ENCODE data around the gene C10orf62.
A peak's percentile ranks its signal among the peaks of the same experiment; 100 is the strongest.
"Not testable (repeated sequence)": the region's sequence is repeated elsewhere in the genome, so short reads cannot be mapped to it uniquely, and the experiment has no call there.

The C10orf62 gene

GRCh38 chr10:97589479-97589878 is at the start of gene C10orf62:
Gene C10orf62, plus strand, starts transcription at chr10:97589721. Its CDS starts 177 bp downstream, at chr10:97589898.
- no peak for DNase-seq (ENCODE audit: low spot score)

GRCh38 chr10:97540669-97541500 is 48.6 kb upstream of the C10orf62 start:
- no peak for DNase-seq (ENCODE audit: low spot score)

GRCh38 chr10:97542169-97543024 is 47.1 kb upstream of the C10orf62 start:
- DNase-seq (ENCODE audit: low spot score) = peak; percentile 94

GRCh38 chr10:97543025-97543546 is 46.4 kb upstream of the C10orf62 start:
- DNase-seq (ENCODE audit: low spot score) = peak; percentile 97

- DNase-seq (ENCODE audit: low spot score) = no peak
Observed at GRCh38 chr10:97546456-97547270, 42.9 kb upstream of the C10orf62 start.

- no peak for DNase-seq (ENCODE audit: low spot score)
Observed at GRCh38 chr10:97547271-97547600, 42.3 kb upstream of the C10orf62 start.

GRCh38 chr10:97547962-97548361 is 41.6 kb upstream of the C10orf62 start:
- no peak for DNase-seq (ENCODE audit: low spot score)

- no peak for DNase-seq (ENCODE audit: low spot score)
Observed at GRCh38 chr10:97548828-97549455, 40.6 kb upstream of the C10orf62 start.

- no peak for DNase-seq (ENCODE audit: low spot score)
Observed at GRCh38 chr10:97549587-97550322, 39.8 kb upstream of the C10orf62 start.

GRCh38 chr10:97550336-97551149 is 39.0 kb upstream of the C10orf62 start:
- DNase-seq (ENCODE audit: low spot score) = no peak

- no peak for DNase-seq (ENCODE audit: low spot score)
Observed at GRCh38 chr10:97551271-97551670, 38.2 kb upstream of the C10orf62 start.

- peak; percentile 62 for DNase-seq (ENCODE audit: low spot score)
Observed at GRCh38 chr10:97553575-97554031, 35.9 kb upstream of the C10orf62 start.

- DNase-seq (ENCODE audit: low spot score) = not testable (repeated sequence)
Observed at GRCh38 chr10:97554336-97554735, 35.2 kb upstream of the C10orf62 start.

GRCh38 chr10:97555541-97555940 is 34.0 kb upstream of the C10orf62 start:
- not testable (repeated sequence) for DNase-seq (ENCODE audit: low spot score)

GRCh38 chr10:97560731-97561381 is 28.7 kb upstream of the C10orf62 start:
- DNase-seq (ENCODE audit: low spot score) = not testable (repeated sequence)

- DNase-seq (ENCODE audit: low spot score) = not testable (repeated sequence)
Observed at GRCh38 chr10:97561386-97562077, 28.0 kb upstream of the C10orf62 start.

GRCh38 chr10:97562329-97562728 is 27.2 kb upstream of the C10orf62 start:
- DNase-seq (ENCODE audit: low spot score) = not testable (repeated sequence)

- no peak for DNase-seq (ENCODE audit: low spot score)
Observed at GRCh38 chr10:97563337-97563736, 26.2 kb upstream of the C10orf62 start.

GRCh38 chr10:97564776-97565175 is 24.7 kb upstream of the C10orf62 start:
- DNase-seq (ENCODE audit: low spot score) = no peak
